HG03066 (cell line): Measurements from ENCODE around the gene LIAS.
"Not testable (repeated sequence)": the region's sequence is repeated elsewhere in the genome, so short reads cannot be mapped to it uniquely, and the experiment has no call there.

Source experiments
- ATAC-seq: cut with Tn5 transposase; IDR thresholded peaks from one replicate; pipeline ENCODE4 v1.9.1; 2021; ENCODE audit warnings: low read depth; ENCODE audit not compliant: unreplicated experiment

Gene LIAS

GRCh38 chr4:39452860-39453587 is 5.8 kb upstream of the LIAS start:
- no peak for ATAC-seq

GRCh38 chr4:39453738-39454137 is 5.1 kb upstream of the LIAS start:
- no peak for ATAC-seq

- no peak for ATAC-seq
Observed at GRCh38 chr4:39455486-39455885, 3.4 kb upstream of the LIAS start.

DNA sequence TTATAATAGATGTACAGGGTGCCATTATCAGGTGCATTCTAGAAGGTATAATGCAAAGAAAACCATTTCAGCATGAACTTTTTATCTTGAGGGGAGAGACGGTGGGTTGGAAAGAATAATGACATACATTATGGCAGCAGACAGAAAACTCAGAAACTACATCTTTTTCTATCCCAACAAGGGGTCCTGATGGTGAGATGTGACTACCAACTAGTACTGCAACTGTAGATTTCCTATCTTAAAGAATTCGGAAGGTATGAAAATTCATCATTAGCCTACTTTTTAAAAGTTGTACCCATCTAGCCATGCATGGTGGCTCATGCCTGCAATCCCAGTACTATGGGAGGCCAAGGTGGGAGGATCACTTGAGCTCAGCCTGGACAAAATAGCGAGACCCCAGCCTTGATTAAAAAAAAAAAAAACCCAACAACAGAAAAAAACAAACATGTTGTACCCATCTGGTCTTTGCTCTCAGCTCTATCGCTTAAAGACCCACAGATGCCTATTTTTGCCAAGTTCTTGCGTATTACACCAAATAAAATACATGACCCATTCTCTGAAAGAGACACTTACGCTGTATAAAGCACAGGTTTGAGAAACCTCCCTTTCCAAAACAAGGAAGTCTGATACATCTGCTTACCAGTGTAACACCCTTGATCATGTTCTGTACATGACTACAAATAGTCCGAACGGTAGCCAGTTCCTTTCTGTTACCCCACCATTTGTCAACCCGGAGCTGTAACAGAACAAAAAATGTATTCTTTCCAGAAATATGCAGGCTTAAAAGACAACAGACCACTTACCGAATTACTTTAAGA is 1.7 kb upstream of the LIAS start:
- ATAC-seq = no peak

GRCh38 chr4:39458161-39458504 is 723 bp upstream of the LIAS start:
- ATAC-seq = not testable (repeated sequence)

DNA sequence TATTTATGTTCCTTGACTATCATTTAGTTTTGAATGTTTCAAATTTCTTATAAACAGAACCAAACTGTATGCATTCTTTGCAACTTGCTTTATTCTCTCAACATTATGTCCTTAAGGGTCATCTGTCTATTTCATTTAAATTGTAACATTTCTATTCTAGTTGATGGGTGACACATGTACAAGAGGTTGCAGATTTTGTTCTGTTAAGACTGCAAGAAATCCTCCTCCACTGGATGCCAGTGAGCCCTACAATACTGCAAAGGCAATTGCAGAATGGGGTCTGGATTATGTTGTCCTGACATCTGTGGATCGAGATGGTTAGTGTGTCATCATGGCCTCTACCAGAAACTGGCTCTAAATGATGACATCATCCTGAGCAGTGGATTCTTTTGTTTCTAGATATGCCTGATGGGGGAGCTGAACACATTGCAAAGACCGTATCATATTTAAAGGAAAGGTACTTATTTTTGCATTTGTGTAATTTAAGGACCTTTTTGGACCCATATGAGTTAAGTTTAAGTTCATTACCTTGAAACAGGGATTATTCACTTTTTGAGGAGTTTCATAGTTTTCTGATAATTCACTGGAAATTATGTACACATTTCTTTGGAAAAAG is 6.1 kb downstream of the LIAS start:
- ATAC-seq = no peak

GRCh38 chr4:39466747-39467146 is 7.9 kb downstream of the LIAS start:
- no peak for ATAC-seq

DNA sequence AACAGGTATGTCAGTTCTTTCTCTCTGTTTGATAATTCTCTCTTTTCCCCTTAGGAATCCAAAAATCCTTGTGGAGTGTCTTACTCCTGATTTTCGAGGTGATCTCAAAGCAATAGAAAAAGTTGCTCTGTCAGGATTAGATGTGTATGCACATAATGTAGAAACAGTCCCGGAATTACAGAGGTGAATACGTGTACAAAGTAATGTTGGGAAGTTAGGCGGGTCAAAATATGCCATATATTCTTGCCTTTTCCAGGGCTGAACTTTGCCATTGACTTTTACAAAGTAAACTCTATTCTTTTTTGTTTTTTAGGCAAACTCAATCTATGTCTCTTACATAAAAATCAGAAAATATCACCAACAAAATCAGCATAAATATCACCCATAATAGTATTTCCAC is 8.6 kb downstream of the LIAS start:
- no peak for ATAC-seq

- peak; percentile 76 for ATAC-seq
Observed at GRCh38 chr4:39469429-39470077, 10.7 kb downstream of the LIAS start.

DNA sequence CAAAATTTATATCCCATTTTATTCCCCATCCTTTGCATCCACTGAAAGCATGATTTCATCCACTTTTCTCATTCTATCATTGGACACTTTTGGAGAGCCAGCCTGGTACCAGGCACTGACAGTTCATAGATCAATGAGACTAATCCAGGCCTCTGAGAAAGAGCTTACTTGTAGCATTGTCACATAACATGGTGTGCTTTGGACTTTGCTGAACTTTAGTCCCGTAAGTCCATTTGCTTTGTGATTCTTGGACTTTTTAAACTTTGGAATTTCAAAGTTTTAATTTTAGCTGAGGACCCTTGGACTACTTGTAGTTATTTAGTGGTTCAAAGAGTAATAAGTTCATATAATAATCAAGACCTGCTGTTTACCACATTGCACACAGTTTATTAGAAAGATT is 11.5 kb downstream of the LIAS start:
- ATAC-seq = no peak

- no peak for ATAC-seq
Observed at GRCh38 chr4:39472396-39472795, 13.5 kb downstream of the LIAS start.

DNA sequence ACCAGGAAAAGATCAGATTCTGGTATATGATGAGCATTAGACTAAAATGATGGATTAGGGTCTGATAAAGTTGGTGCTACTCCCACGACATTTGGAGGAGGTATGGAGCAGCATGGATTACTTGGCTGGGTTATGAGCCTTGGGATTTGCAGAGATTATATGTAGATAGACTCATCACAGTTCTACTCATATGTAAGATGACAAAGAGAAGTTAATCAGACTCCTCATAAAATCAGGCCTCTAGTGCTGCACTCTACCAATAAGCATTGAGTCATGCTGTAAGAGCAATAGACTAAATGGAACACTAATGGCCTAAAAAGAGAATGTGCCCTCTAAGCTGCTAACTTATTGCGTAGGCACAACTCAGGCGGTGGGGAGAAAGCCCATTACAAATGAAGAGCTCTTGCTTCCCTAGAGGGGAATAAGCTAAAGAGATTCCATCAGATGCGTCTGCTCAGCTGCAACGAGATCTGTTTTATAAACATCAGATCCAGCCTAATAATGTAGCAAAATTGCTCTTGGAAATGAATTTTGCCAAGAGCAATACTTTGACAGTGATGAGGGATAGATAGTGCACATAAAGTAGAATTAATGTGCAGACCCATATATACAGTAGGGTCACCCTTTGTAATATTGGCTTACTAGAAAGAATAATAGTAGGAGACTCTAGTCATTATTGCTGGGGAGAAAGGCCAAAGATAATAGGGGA is 17.5 kb downstream of the LIAS start:
- no peak for ATAC-seq

DNA sequence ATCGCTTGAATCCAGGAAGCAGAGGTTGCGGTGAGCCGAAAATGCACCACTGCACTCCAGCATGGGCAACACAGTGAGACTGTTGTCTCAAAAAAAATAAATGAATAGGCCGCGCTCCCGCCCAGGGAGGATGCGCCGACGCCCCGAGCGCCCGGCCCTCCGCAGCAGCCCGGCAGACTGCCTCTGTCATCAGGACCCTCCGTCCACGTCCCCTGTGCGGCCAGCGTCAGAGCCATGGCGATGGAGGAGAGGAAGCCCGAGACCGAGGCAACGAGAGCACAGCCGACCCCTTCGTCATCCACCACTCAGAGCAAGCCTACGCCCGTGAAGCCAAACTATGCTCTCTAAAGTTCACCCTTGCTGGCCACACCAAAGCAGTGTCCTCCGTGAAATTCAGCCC is 21.4 kb downstream of the LIAS start:
- no peak for ATAC-seq

- ATAC-seq = no peak
Observed at GRCh38 chr4:39480902-39481695, 22.2 kb downstream of the LIAS start.

- no peak for ATAC-seq
Observed at GRCh38 chr4:39484582-39485272, 25.9 kb downstream of the LIAS start.

DNA sequence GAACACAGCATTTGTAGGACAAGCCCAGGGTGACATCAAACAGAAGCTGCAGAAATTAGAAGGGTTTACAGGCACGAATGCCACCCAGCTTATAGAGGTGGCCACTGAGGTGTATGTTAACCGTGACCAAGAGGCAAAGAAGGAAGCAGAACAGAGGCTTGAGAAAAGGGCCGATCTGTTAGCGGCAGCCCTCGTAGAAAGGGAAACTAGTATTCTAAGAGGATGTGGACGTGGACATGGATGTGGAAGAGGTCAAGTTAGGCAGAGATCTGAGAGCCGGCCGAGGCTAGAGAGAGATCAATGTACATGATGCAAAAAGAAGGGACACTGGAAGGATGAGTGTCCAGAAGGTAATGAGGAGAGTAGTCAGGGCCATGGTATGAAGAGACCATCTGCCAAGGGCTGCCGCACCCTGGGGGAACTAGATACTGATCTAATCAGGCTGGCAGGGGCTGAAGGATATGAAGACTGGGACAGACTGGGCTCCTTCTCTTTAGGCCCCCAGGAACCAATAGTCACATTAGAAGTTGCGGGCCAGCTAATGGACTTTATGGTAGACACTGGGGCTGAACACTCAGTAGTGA is 27.5 kb downstream of the LIAS start:
- no peak for ATAC-seq

DNA sequence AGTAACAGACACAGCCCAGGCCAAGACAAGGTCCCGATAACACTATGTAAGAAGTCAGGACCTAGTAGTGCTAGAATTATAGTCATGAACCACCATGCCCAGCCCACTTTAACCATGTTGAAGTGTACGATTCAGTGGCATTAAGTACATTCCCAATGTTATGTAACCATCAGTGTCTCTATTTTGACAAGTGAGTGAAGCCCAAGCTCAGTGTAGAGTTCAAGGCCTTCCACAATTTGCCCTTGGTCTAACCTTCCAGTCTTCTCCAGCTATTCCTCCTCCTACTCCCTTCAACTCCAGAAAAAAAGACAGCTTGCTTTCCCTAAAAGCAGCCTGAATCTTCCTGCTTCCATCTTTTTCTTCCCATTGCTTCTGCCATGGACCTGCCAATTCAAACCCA is 31.5 kb downstream of the LIAS start:
- ATAC-seq = no peak

DNA sequence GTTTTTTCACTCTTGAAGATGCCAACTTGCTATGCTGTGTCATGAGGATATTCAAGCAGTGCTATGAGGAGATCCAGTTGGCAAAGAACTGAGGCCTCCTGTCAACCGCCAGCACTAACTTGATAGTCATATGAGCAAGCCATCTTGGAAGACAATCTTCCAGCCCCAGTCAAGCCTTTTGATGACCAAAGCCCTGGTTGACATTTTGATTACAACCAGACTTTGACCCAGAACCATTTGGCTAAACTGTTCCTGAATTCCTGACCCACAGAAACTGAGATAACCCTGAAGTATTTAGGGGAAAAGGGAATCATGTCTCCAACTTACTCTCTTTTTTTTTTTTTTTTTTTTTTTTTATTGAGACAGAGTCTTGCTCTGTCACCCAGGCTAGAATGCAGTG is 35.5 kb downstream of the LIAS start:
- no peak for ATAC-seq
